HepG2 (cell line): ENCODE measurements around the gene KLHL36. TPM values are rescaled to one million over a fixed set of nuclear protein-coding genes. Genes with fewer than 3 reads are reported as not detected.

Experiments used
- ATAC-seq: fragments of 200-7000 bp; cut with Tn5 transposase; 3 replicates; pipeline ENCODE4 v1.9.1; 2020; ENCODE audit warnings: mild to moderate bottlenecking, moderate library complexity
- BruUV-seq: library from RNA; stranded (reverse); fragments of 400-500 nt; replicated peaks from 2 replicates; lab custom pipeline; 2021; lab: Mats Ljungman, UMichigan
- CTCF ChIA-PET: fragments of 300-600 bp; formaldehyde crosslinking; extraction: SDS; loops from one replicate; lab custom pipeline; 2021; ENCODE audit warnings: low total read pairs, inconsistent platforms, low intra/inter-chr PET ratio; lab: Yijun Ruan, JAX
- POLR2A ChIA-PET: fragments of 350-600 bp; sonication (Branson Sonifier 250); formaldehyde crosslinking; loops from one replicate; lab custom pipeline; 2020; ENCODE audit warnings: antibody characterized with exemption, inconsistent platforms; lab: Yijun Ruan, JAX
- DNase-seq: peaks from one replicate; pipeline ENCODE4 v3.0.0-alpha.2; 2015; ENCODE audit warnings: low spot score
- FAIRE-seq: peaks from 3 replicates; lab custom pipeline; 2011; peaks lifted over from hg19 to GRCh38; lab: Jason Lieb, UNC
- H2AFZ ChIP-seq: one replicate; pipeline ENCODE4 v1.6.1; 2011; ENCODE audit warnings: low read length, inconsistent platforms
- H3K27ac ChIP-seq: fragments of 300-600 bp; 3 replicates; pipeline ENCODE4 v1.8.0; 2011; ENCODE audit warnings: mixed run types, mild to moderate bottlenecking, mixed read lengths, low read length, inconsistent platforms; ENCODE audit not compliant: insufficient read depth; ENCODE audit errors: extremely low read length
- H3K27me3 ChIP-seq, 2 experiments: fragments of 200-600 bp in 1 of 2; 2 replicates in 1 of 2; 3 replicates in 1 of 2; pipeline versions ENCODE4 v1.6.0 to v1.8.0; 2011; ENCODE audit warnings: low read length in 2 of 2, mild to moderate bottlenecking in 2 of 2, moderate library complexity in 2 of 2, inconsistent platforms in 1 of 2; ENCODE audit not compliant: insufficient read depth in 2 of 2, control insufficient read depth in 1 of 2
- H3K36me3 ChIP-seq, 2 experiments: fragments of 200-600 bp in 1 of 2; replicated peaks in 1 of 2; 2 replicates in 1 of 2; 3 replicates in 1 of 2; pipeline versions ENCODE4 v1.5.1 to v1.8.0; 2011; ENCODE audit warnings: low read length in 2 of 2, inconsistent platforms in 1 of 2; ENCODE audit not compliant: insufficient read depth in 2 of 2, control insufficient read depth in 1 of 2
- H3K4me1 ChIP-seq: 2 replicates; pipeline ENCODE4 v1.5.1; 2012; ENCODE audit warnings: low read length, inconsistent platforms; ENCODE audit not compliant: insufficient read depth
- H3K4me2 ChIP-seq: 2 replicates; pipeline ENCODE4 v1.6.0; 2011; ENCODE audit warnings: low read depth, low read length, inconsistent platforms
- H3K4me3 ChIP-seq, 3 experiments: fragments of 200-600 bp in 1 of 3; sonication (generic), shearing (Covaris generic) in 1 of 3; replicated peaks in 1 of 3; 2 replicates each; pipeline ENCODE4 v1.5.1; 2011 to 2016; ENCODE audit warnings: low read length in 3 of 3, inconsistent platforms in 2 of 3, low read depth in 2 of 3, mild to moderate bottlenecking in 2 of 3, control low read depth in 1 of 3, mixed read lengths in 1 of 3; ENCODE audit not compliant: insufficient read depth in 1 of 3
- H3K79me2 ChIP-seq: one replicate; pipeline ENCODE4 v1.6.1; 2011; ENCODE audit warnings: low read length, inconsistent platforms; ENCODE audit not compliant: insufficient read depth
- H3K9ac ChIP-seq: 2 replicates; pipeline ENCODE4 v1.6.0; 2011; ENCODE audit warnings: mild to moderate bottlenecking, low read depth, low read length, inconsistent platforms; ENCODE audit not compliant: insufficient read depth
- H3K9me3 ChIP-seq: 2 replicates; pipeline ENCODE4 v1.5.1; 2012; ENCODE audit warnings: mild to moderate bottlenecking, low read length
- H4K20me1 ChIP-seq: 2 replicates; pipeline ENCODE4 v1.6.0; 2011; ENCODE audit warnings: inconsistent platforms, mild to moderate bottlenecking, low read length, moderate library complexity; ENCODE audit not compliant: insufficient read depth
- BORCS8-MEF2B ChIP-seq: sonication (generic); formaldehyde crosslinking; IDR thresholded peaks from 2 replicates; pipeline ENCODE4 v1.8.0; 2022; ENCODE audit warnings: mild to moderate bottlenecking, missing genetic modification reagents
- E2F2 ChIP-seq: sonication (generic); formaldehyde crosslinking; IDR thresholded peaks from 2 replicates; pipeline ENCODE4 v1.4.0; 2020; ENCODE audit warnings: missing genetic modification reagents, borderline replicate concordance
- ETV6 ChIP-seq: sonication (generic); formaldehyde crosslinking; conservative IDR thresholded peaks from 2 replicates; pipeline ENCODE4 v1.4.0; 2020; ENCODE audit warnings: missing genetic modification reagents
- HDAC6 ChIP-seq: fragments of 200-600 bp; sonication (generic); IDR thresholded peaks from 2 replicates; pipeline ENCODE4 v1.7.0; 2017; ENCODE audit warnings: mild to moderate bottlenecking, antibody characterized with exemption, low read length, low read depth
- KLF9 ChIP-seq: IDR thresholded peaks from 2 replicates; pipeline ENCODE4 v1.6.1; 2016; ENCODE audit warnings: low read depth
- NFE2 ChIP-seq: sonication (generic); formaldehyde crosslinking; IDR thresholded peaks from 2 replicates; pipeline ENCODE4 v1.4.0; 2020; ENCODE audit warnings: missing genetic modification reagents
- POLR2A ChIP-seq, 2 experiments: IDR thresholded peaks; 2 replicates each; pipeline ENCODE4 v1.6.1; 2011; ENCODE audit warnings: low read depth in 2 of 2, low read length in 2 of 2, mild to moderate bottlenecking in 1 of 2, moderate library complexity in 1 of 2; ENCODE audit not compliant: insufficient read depth in 1 of 2
- POLR2AphosphoS2 ChIP-seq: IDR thresholded peaks from 2 replicates; pipeline ENCODE4 v1.6.1; 2011; ENCODE audit warnings: low read depth, low read length, improper control_type of control experiment
- SMARCC2 ChIP-seq: fragments of 450-650 bp; IDR thresholded peaks from 2 replicates; pipeline ENCODE4 v1.6.1; 2017; ENCODE audit warnings: antibody characterized with exemption, mild to moderate bottlenecking
- TBP ChIP-seq: sonication (generic); formaldehyde crosslinking; IDR thresholded peaks from 2 replicates; pipeline ENCODE4 v1.5.0; 2020; ENCODE audit warnings: missing genetic modification reagents
- U2AF2 ChIP-seq: fragments of 200-400 bp; formaldehyde crosslinking; IDR thresholded peaks from 2 replicates; pipeline ENCODE4 v1.6.1; 2017; ENCODE audit warnings: low read depth, mild to moderate bottlenecking, low read length
- ZNF230 ChIP-seq: sonication (generic); formaldehyde crosslinking; IDR thresholded peaks from 2 replicates; pipeline ENCODE4 v1.4.0; 2020; ENCODE audit warnings: mild to moderate bottlenecking, missing genetic modification reagents
- ZNF670 ChIP-seq: sonication (generic); formaldehyde crosslinking; IDR thresholded peaks from 2 replicates; pipeline ENCODE4 v1.8.0; 2022; ENCODE audit warnings: mild to moderate bottlenecking, missing genetic modification reagents, borderline replicate concordance
- ZNF775 ChIP-seq: sonication (generic); formaldehyde crosslinking; IDR thresholded peaks from 2 replicates; pipeline ENCODE4 v1.4.0; 2020; ENCODE audit warnings: missing genetic modification reagents, mild to moderate bottlenecking, moderate library complexity, borderline replicate concordance
- WGBS: methylation state at CpG from one replicate; pipeline ENCODE4 v1.1.6; 2017; ENCODE audit warnings: low lambda C conversion rate; 5-methylcytosine and 5-hydroxymethylcytosine counted together
- in situ Hi-C: cut with HindIII; loops from 2 replicates; pipeline ENCODE4 v1.10.0; 2017; ENCODE audit warnings: low pct_unique_long_range_greater_than_20kb; ENCODE audit not compliant: extremely low pct_ligation_motif_present
- intact Hi-C: fragments of 100-400 bp; cut with micrococcal nuclease; formaldehyde crosslinking; loops from one replicate; pipeline ENCODE4 v1.10.0; 2022; ENCODE audit not compliant: unreplicated experiment
- polyA plus RNA-seq, 8 experiments: library from polyadenylated mRNA; depleted of rRNA in 3 of 8; stranded (reverse) in 7 of 8; unstranded in 1 of 8; fragments of >200 nt; fragmentation: Illumina TruSeq in 4 of 8; extraction: Trizol in 4 of 8; gene quantifications; 2 replicates each; pipeline versions ENCODE4 v1.2.1 to v1.2.3, GENCODE V29; 2011 to 2016; ENCODE audit warnings: low read depth in 4 of 8, missing spikeins in 1 of 8, mixed read lengths in 1 of 8; ENCODE audit not compliant: insufficient read depth in 1 of 8
- total RNA-seq, 5 experiments: library from RNA; depleted of rRNA; stranded (reverse); fragments of >200 nt; fragmentation: Illumina TruSeq; extraction: Trizol; gene quantifications; 2 replicates each; pipeline ENCODE4 v1.2.3, GENCODE V29; 2016; ENCODE audit warnings: low read depth in 1 of 5
- TF ChIP-seq, protein P1 (sequence below), 2 experiments: IDR thresholded peaks; 2 replicates each; pipeline ENCODE4 v1.6.1; 2011 to 2012; ENCODE audit warnings: low read length in 2 of 2, borderline replicate concordance in 1 of 2, low read depth in 1 of 2, mild to moderate bottlenecking in 1 of 2, moderate library complexity in 1 of 2
- TF ChIP-seq, protein P2 (sequence below): sonication (generic); formaldehyde crosslinking; IDR thresholded peaks from 2 replicates; pipeline ENCODE4 v1.9.0; 2021; ENCODE audit warnings: missing genetic modification reagents, borderline replicate concordance
- TF ChIP-seq, protein P3 (sequence below): sonication (generic); formaldehyde crosslinking; IDR thresholded peaks from 2 replicates; pipeline ENCODE4 v1.4.0; 2020; ENCODE audit warnings: mild to moderate bottlenecking, missing genetic modification reagents
- TF ChIP-seq, protein P4 (sequence below): sonication (generic); formaldehyde crosslinking; IDR thresholded peaks from 2 replicates; pipeline ENCODE4 v1.4.0; 2020; ENCODE audit warnings: mild to moderate bottlenecking, missing genetic modification reagents

Gene KLHL36
- total and polyA plus RNA-seq, 2 of the 13 experiments (the other 11 are each of a cell fraction or from before 2014, with no cell fraction given): 24.3 to 26.0 TPM

DNA sequence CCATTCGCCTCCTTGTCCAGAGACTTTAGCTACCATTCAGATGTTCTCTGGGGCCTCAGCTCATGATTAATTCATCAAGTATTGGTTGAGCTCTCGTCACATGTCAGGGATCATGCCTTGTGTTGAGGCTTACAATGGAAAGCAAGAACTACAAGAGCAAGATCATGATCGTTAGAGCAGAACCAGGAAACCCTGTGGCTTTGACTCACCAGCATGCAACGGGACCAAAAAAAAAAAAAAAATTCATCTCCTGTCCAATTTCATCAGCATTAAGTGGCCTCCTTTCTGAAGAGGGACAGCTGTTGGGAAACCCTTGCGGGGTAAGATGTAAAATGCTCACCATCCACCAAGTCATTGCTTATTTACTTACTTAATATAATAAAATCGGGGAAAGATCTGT is 39.4 kb downstream of the KLHL36 start:
- no peak for TF ChIP-seq BORCS8-MEF2B (CRISPR knock-in tag)
- TF ChIP-seq SMARCC2: no peak
- TF ChIP-seq, protein P1, sequence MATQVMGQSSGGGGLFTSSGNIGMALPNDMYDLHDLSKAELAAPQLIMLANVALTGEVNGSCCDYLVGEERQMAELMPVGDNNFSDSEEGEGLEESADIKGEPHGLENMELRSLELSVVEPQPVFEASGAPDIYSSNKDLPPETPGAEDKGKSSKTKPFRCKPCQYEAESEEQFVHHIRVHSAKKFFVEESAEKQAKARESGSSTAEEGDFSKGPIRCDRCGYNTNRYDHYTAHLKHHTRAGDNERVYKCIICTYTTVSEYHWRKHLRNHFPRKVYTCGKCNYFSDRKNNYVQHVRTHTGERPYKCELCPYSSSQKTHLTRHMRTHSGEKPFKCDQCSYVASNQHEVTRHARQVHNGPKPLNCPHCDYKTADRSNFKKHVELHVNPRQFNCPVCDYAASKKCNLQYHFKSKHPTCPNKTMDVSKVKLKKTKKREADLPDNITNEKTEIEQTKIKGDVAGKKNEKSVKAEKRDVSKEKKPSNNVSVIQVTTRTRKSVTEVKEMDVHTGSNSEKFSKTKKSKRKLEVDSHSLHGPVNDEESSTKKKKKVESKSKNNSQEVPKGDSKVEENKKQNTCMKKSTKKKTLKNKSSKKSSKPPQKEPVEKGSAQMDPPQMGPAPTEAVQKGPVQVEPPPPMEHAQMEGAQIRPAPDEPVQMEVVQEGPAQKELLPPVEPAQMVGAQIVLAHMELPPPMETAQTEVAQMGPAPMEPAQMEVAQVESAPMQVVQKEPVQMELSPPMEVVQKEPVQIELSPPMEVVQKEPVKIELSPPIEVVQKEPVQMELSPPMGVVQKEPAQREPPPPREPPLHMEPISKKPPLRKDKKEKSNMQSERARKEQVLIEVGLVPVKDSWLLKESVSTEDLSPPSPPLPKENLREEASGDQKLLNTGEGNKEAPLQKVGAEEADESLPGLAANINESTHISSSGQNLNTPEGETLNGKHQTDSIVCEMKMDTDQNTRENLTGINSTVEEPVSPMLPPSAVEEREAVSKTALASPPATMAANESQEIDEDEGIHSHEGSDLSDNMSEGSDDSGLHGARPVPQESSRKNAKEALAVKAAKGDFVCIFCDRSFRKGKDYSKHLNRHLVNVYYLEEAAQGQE (IDR thresholded peaks at IDR 0.05; ENCODE audit: borderline replicate concordance in 1 of 2, low read depth in 1 of 2, low read length in 2 of 2): no peak
- TF ChIP-seq, protein P2, sequence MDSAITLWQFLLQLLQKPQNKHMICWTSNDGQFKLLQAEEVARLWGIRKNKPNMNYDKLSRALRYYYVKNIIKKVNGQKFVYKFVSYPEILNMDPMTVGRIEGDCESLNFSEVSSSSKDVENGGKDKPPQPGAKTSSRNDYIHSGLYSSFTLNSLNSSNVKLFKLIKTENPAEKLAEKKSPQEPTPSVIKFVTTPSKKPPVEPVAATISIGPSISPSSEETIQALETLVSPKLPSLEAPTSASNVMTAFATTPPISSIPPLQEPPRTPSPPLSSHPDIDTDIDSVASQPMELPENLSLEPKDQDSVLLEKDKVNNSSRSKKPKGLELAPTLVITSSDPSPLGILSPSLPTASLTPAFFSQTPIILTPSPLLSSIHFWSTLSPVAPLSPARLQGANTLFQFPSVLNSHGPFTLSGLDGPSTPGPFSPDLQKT (CRISPR knock-in tag): no peak
- TF ChIP-seq NFE2 (CRISPR knock-in tag): no peak
- no peak for TF ChIP-seq POLR2AphosphoS2
- TF ChIP-seq HDAC6: no peak
- TF ChIP-seq, protein P3, sequence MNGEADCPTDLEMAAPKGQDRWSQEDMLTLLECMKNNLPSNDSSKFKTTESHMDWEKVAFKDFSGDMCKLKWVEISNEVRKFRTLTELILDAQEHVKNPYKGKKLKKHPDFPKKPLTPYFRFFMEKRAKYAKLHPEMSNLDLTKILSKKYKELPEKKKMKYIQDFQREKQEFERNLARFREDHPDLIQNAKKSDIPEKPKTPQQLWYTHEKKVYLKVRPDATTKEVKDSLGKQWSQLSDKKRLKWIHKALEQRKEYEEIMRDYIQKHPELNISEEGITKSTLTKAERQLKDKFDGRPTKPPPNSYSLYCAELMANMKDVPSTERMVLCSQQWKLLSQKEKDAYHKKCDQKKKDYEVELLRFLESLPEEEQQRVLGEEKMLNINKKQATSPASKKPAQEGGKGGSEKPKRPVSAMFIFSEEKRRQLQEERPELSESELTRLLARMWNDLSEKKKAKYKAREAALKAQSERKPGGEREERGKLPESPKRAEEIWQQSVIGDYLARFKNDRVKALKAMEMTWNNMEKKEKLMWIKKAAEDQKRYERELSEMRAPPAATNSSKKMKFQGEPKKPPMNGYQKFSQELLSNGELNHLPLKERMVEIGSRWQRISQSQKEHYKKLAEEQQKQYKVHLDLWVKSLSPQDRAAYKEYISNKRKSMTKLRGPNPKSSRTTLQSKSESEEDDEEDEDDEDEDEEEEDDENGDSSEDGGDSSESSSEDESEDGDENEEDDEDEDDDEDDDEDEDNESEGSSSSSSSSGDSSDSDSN (CRISPR knock-in tag): no peak
- no peak for TF ChIP-seq ZNF230 (CRISPR knock-in tag)
- TF ChIP-seq TBP (CRISPR knock-in tag): no peak
- TF ChIP-seq ZNF670 (CRISPR knock-in tag): no peak
- TF ChIP-seq KLF9 (CRISPR knock-in tag): no peak
- TF ChIP-seq ETV6: no peak
- no peak for TF ChIP-seq POLR2A (IDR thresholded peaks at IDR 0.05; ENCODE audit: insufficient read depth in 1 of 2, low read depth in 2 of 2, low read length in 2 of 2)
- no peak for TF ChIP-seq ZNF775
- no peak for TF ChIP-seq E2F2 (CRISPR knock-in tag)
- no peak for TF ChIP-seq U2AF2
- TF ChIP-seq, protein P4, sequence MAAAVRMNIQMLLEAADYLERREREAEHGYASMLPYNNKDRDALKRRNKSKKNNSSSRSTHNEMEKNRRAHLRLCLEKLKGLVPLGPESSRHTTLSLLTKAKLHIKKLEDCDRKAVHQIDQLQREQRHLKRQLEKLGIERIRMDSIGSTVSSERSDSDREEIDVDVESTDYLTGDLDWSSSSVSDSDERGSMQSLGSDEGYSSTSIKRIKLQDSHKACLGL (CRISPR knock-in tag): no peak
- TF ChIP-seq, all 625 proteins: peak for 0
- no peak overlapping the region for H3K4me3 ChIP-seq

More for the DNA sequence above, 39.4 kb downstream of the KLHL36 start:
- Histone ChIP-seq H2AFZ (peak overlapping the region; percentile 55), H3K79me2 (no peaks in the 10 kb centered on the region), H3K4me1 (peaks cover 40% of the 10 kb centered on the region), H3K27ac (no peak overlapping the region), H3K9me3 (no peaks in the 10 kb centered on the region), H3K9ac (no peak overlapping the region), H3K27me3 (peaks cover 0 to 9% of the 10 kb centered on the region in 2 experiments; a peak in 2 of 5 replicates), H4K20me1 (no peaks in the 10 kb centered on the region), H3K36me3 (no peaks in the 10 kb centered on the region), H3K4me2 (no peak overlapping the region)
- BruUV-seq: no TSS peak
- ATAC-seq (no peak), FAIRE-seq (no peak), DNase-seq (no peak)
- POLR2A ChIA-PET: no interaction called here
- intact Hi-C loops: no loop called here
- WGBS: 52% methylated on average over 6 of the region's 6 CpGs
- CTCF ChIA-PET: no interaction called here
- in situ Hi-C loops: no loop called here
